ENCODE results near the gene SLBP. TPM values are rescaled to one million over a fixed set of nuclear protein-coding genes. Genes with fewer than 3 reads are reported as not detected.

The SLBP gene
- 10 to 100 TPM; 25.5 to 38.4 (median 27.9) TPM for polyA plus RNA-seq
- long read RNA-seq, donor 1, result 0 reads
- long read RNA-seq, donor 2, transcript SLBP-206 (8 exons, 1,977 nt), result major isoform, 7 of 7 reads
- long read RNA-seq, donor 2, partial matches to known transcripts, result 0 of 7 reads
- long read RNA-seq, donor 2, other reads (novel, unspliced or antisense), result 0 of 7 reads
- long read RNA-seq, donor 3, transcript SLBP-206 (8 exons, 1,977 nt), result major isoform, 5 of 5 reads
- long read RNA-seq, donor 3, partial matches to known transcripts, result 0 of 5 reads
- long read RNA-seq, donor 3, other reads (novel, unspliced or antisense), result 0 of 5 reads
- long read RNA-seq, donor 4, result 0 reads
- long read RNA-seq, donor 5, partial matches to known transcripts, result 0 of 1 reads
- long read RNA-seq, donor 5, other reads (novel, unspliced or antisense), result 0 of 1 reads
- long read RNA-seq, donor 6, transcript SLBP-206 (8 exons, 1,977 nt), result major isoform, 7 of 8 reads
- long read RNA-seq, donor 6, partial matches to known transcripts, result 0 of 8 reads
- long read RNA-seq, donor 6, other reads (novel, unspliced or antisense), result 0 of 8 reads
- long read RNA-seq, donor 7, result 0 reads
- long read RNA-seq, donor 8, partial matches to known transcripts, result 0 of 2 reads
- long read RNA-seq, donor 8, other reads (novel, unspliced or antisense), result 0 of 2 reads
- long read RNA-seq, donor 9, partial matches to known transcripts, result 0 of 3 reads
- long read RNA-seq, donor 9, other reads (novel, unspliced or antisense), result 0 of 3 reads
- long read RNA-seq, donor 10, transcript SLBP-206 (8 exons, 1,977 nt), result major isoform, 21 of 21 reads
- long read RNA-seq, donor 10, partial matches to known transcripts, result 0 of 21 reads
- long read RNA-seq, donor 10, other reads (novel, unspliced or antisense), result 0 of 21 reads

GRCh38 chr4:1712216-1713002, at the start of gene SLBP:
SLBP (minus strand) TSS chr4:1712319; CDS start chr4:1712188, 131 bp downstream.
- DNase-seq (peak; percentile 98), FAIRE-seq (no peak)
- peaks cover 0 to 21% (median 0%) of the 10 kb centered on the region in 3 donors for H3K4me1 ChIP-seq (ENCODE audit: control insufficient read depth in 3 of 3, insufficient read depth in 2 of 3, low read depth in 1 of 3, low read length in 2 of 3)
- H3K36me3 ChIP-seq (ENCODE audit: control insufficient read depth in 3 of 3, insufficient read depth in 2 of 3, low read depth in 1 of 3, low read length in 3 of 3), result peaks cover 0 to 42% (median 3%) of the 10 kb centered on the region in 3 donors
- H3K27me3 ChIP-seq (ENCODE audit: control insufficient read depth in 3 of 3, insufficient read depth in 3 of 3, low read length in 3 of 3), result no peaks in the 10 kb centered on the region
- WGBS, 3 donors, result 0% methylated on average over 64 to 98 of the region's 98 CpGs
- H3K27ac ChIP-seq (ENCODE audit: low read depth in 1 of 3, low read length in 2 of 3), result peak within 1 kb of the TSS; percentile 90 to 100 (median 98)
- no peaks in the 10 kb centered on the region for H3K9me3 ChIP-seq (ENCODE audit: control insufficient read depth in 2 of 2, insufficient read depth in 1 of 2, low read depth in 1 of 2, low read length in 1 of 2)
- H3K4me3 ChIP-seq (ENCODE audit: low read depth in 1 of 3, low read length in 3 of 3), result peak within 1 kb of the TSS; percentile 67 to 92 (median 89)

- Histone ChIP-seq H3K27me3 (ENCODE audit: control insufficient read depth in 3 of 3, insufficient read depth in 3 of 3, low read length in 3 of 3) (peaks cover 0 to 8% (median 5%) of the 10 kb centered on the region in 3 donors), H3K36me3 (ENCODE audit: control insufficient read depth in 3 of 3, insufficient read depth in 2 of 3, low read depth in 1 of 3, low read length in 3 of 3) (peaks cover 0 to 2% (median 0%) of the 10 kb centered on the region in 3 donors), H3K27ac (ENCODE audit: low read depth in 1 of 3, low read length in 2 of 3) (no peak overlapping the region), H3K4me1 (ENCODE audit: control insufficient read depth in 3 of 3, insufficient read depth in 2 of 3, low read depth in 1 of 3, low read length in 2 of 3) (peaks cover 0 to 16% (median 0%) of the 10 kb centered on the region in 3 donors), H3K9me3 (ENCODE audit: control insufficient read depth in 2 of 2, insufficient read depth in 1 of 2, low read depth in 1 of 2, low read length in 1 of 2) (no peaks in the 10 kb centered on the region), H3K4me3 (ENCODE audit: low read depth in 1 of 3, low read length in 3 of 3) (no peak overlapping the region)
- DNase-seq (no peak), FAIRE-seq (no peak)
- 42 to 64% (median 50%) methylated on average over 20 to 32 of the region's 32 CpGs for WGBS, 3 donors
Observed at GRCh38 chr4:1761130-1761689, 49.1 kb upstream of the SLBP start.

- FAIRE-seq, result no peak
- no peaks in the 10 kb centered on the region for H3K9me3 ChIP-seq (ENCODE audit: control insufficient read depth in 2 of 2, insufficient read depth in 1 of 2, low read depth in 1 of 2, low read length in 1 of 2)
- peaks cover 0 to 8% (median 5%) of the 10 kb centered on the region in 3 donors for H3K27me3 ChIP-seq (ENCODE audit: control insufficient read depth in 3 of 3, insufficient read depth in 3 of 3, low read length in 3 of 3)
- H3K36me3 ChIP-seq (ENCODE audit: control insufficient read depth in 3 of 3, insufficient read depth in 2 of 3, low read depth in 1 of 3, low read length in 3 of 3), result peaks cover 0 to 2% (median 0%) of the 10 kb centered on the region in 3 donors
- 39 to 57% (median 41%) methylated on average over 22 to 25 of the region's 25 CpGs for WGBS, 3 donors
- peaks cover 0 to 11% (median 0%) of the 10 kb centered on the region in 3 donors for H3K4me1 ChIP-seq (ENCODE audit: control insufficient read depth in 3 of 3, insufficient read depth in 2 of 3, low read depth in 1 of 3, low read length in 2 of 3)
- H3K4me3 ChIP-seq (ENCODE audit: low read depth in 1 of 3, low read length in 3 of 3), result no peak overlapping the region
- no peak overlapping the region for H3K27ac ChIP-seq (ENCODE audit: low read depth in 1 of 3, low read length in 2 of 3)
- DNase-seq, result no peak
Observed at GRCh38 chr4:1760521-1761071, 48.5 kb upstream of the SLBP start.

GRCh38 chr4:1759818-1760223, 47.7 kb upstream of the SLBP start:
- Histone ChIP-seq H3K27ac (ENCODE audit: low read depth in 1 of 3, low read length in 2 of 3) (no peak overlapping the region), H3K4me1 (ENCODE audit: control insufficient read depth in 3 of 3, insufficient read depth in 2 of 3, low read depth in 1 of 3, low read length in 2 of 3) (peaks cover 0 to 11% (median 0%) of the 10 kb centered on the region in 3 donors), H3K36me3 (ENCODE audit: control insufficient read depth in 3 of 3, insufficient read depth in 2 of 3, low read depth in 1 of 3, low read length in 3 of 3) (no peaks in the 10 kb centered on the region), H3K27me3 (ENCODE audit: control insufficient read depth in 3 of 3, insufficient read depth in 3 of 3, low read length in 3 of 3) (peaks cover 0 to 5% (median 4%) of the 10 kb centered on the region in 3 donors), H3K9me3 (ENCODE audit: control insufficient read depth in 2 of 2, insufficient read depth in 1 of 2, low read depth in 1 of 2, low read length in 1 of 2) (no peaks in the 10 kb centered on the region), H3K4me3 (ENCODE audit: low read depth in 1 of 3, low read length in 3 of 3) (no peak overlapping the region)
- WGBS, 3 donors, result 53 to 66% (median 56%) methylated on average over 13 of the region's 13 CpGs
- FAIRE-seq, result no peak
- no peak for DNase-seq

GRCh38 chr4:1759170-1759817, 47.2 kb upstream of the SLBP start:
- no peaks in the 10 kb centered on the region for H3K36me3 ChIP-seq (ENCODE audit: control insufficient read depth in 3 of 3, insufficient read depth in 2 of 3, low read depth in 1 of 3, low read length in 3 of 3)

GRCh38 chr4:1758306-1759121, 46.4 kb upstream of the SLBP start:
- Histone ChIP-seq H3K4me1 (ENCODE audit: control insufficient read depth in 3 of 3, insufficient read depth in 2 of 3, low read depth in 1 of 3, low read length in 2 of 3) (peaks cover 0 to 15% (median 0%) of the 10 kb centered on the region in 3 donors), H3K9me3 (ENCODE audit: control insufficient read depth in 2 of 2, insufficient read depth in 1 of 2, low read depth in 1 of 2, low read length in 1 of 2) (no peaks in the 10 kb centered on the region), H3K27ac (ENCODE audit: low read depth in 1 of 3, low read length in 2 of 3) (no peak overlapping the region), H3K4me3 (ENCODE audit: low read depth in 1 of 3, low read length in 3 of 3) (no peak overlapping the region), H3K27me3 (ENCODE audit: control insufficient read depth in 3 of 3, insufficient read depth in 3 of 3, low read length in 3 of 3) (peaks cover 0 to 5% (median 4%) of the 10 kb centered on the region in 3 donors), H3K36me3 (ENCODE audit: control insufficient read depth in 3 of 3, insufficient read depth in 2 of 3, low read depth in 1 of 3, low read length in 3 of 3) (no peaks in the 10 kb centered on the region)
- 72 to 85% (median 82%) methylated on average over 25 to 27 of the region's 27 CpGs for WGBS, 3 donors
- DNase-seq (no peak), FAIRE-seq (no peak)

More at GRCh38 chr4:1759170-1759817, 47.2 kb upstream of the SLBP start:
- Histone ChIP-seq H3K27ac (ENCODE audit: low read depth in 1 of 3, low read length in 2 of 3) (no peak overlapping the region), H3K4me3 (ENCODE audit: low read depth in 1 of 3, low read length in 3 of 3) (no peak overlapping the region), H3K27me3 (ENCODE audit: control insufficient read depth in 3 of 3, insufficient read depth in 3 of 3, low read length in 3 of 3) (peaks cover 0 to 5% (median 4%) of the 10 kb centered on the region in 3 donors), H3K4me1 (ENCODE audit: control insufficient read depth in 3 of 3, insufficient read depth in 2 of 3, low read depth in 1 of 3, low read length in 2 of 3) (peaks cover 0 to 13% (median 0%) of the 10 kb centered on the region in 3 donors), H3K9me3 (ENCODE audit: control insufficient read depth in 2 of 2, insufficient read depth in 1 of 2, low read depth in 1 of 2, low read length in 1 of 2) (no peaks in the 10 kb centered on the region)
- FAIRE-seq, result no peak
- DNase-seq, result no peak
- 78 to 85% (median 80%) methylated on average over 16 to 19 of the region's 19 CpGs for WGBS, 3 donors

GRCh38 chr4:1757836-1758235, 45.7 kb upstream of the SLBP start:
- DNase-seq (no peak), FAIRE-seq (no peak)
- Histone ChIP-seq H3K9me3 (ENCODE audit: control insufficient read depth in 2 of 2, insufficient read depth in 1 of 2, low read depth in 1 of 2, low read length in 1 of 2) (no peaks in the 10 kb centered on the region), H3K4me1 (ENCODE audit: control insufficient read depth in 3 of 3, insufficient read depth in 2 of 3, low read depth in 1 of 3, low read length in 2 of 3) (peaks cover 0 to 17% (median 0%) of the 10 kb centered on the region in 3 donors), H3K4me3 (ENCODE audit: low read depth in 1 of 3, low read length in 3 of 3) (no peak overlapping the region), H3K27me3 (ENCODE audit: control insufficient read depth in 3 of 3, insufficient read depth in 3 of 3, low read length in 3 of 3) (peaks cover 0 to 5% (median 4%) of the 10 kb centered on the region in 3 donors), H3K36me3 (ENCODE audit: control insufficient read depth in 3 of 3, insufficient read depth in 2 of 3, low read depth in 1 of 3, low read length in 3 of 3) (no peaks in the 10 kb centered on the region), H3K27ac (ENCODE audit: low read depth in 1 of 3, low read length in 2 of 3) (no peak overlapping the region)
- 61 to 70% (median 64%) methylated on average over 13 to 17 of the region's 17 CpGs for WGBS, 3 donors
